Gastrocnemius medialis (tissue), 4 donors: ENCODE results near the gene PTPRF. TPM values are rescaled to one million over a fixed set of nuclear protein-coding genes. Genes with fewer than 3 reads are reported as not detected.
A peak's percentile ranks its signal among the peaks of the same experiment; 100 is the strongest.

Experiments used
- ATAC-seq, 2 donors: fragments of 150-250 bp; one replicate each; pipeline ENCODE4 v1.9.1; 2016
- DNase-seq, 2 donors: peaks; one replicate each; pipeline ENCODE4 v3.0.0-alpha.2; 2019
- H3K27ac ChIP-seq, 4 donors: fragments of 200-600 bp; sonication (generic); 1 replicate in 1 of 4; 2 replicates in 3 of 4; pipeline ENCODE4 v1.5.1; 2016 to 2018; ENCODE audit warnings: mild to moderate bottlenecking in 2 of 4, moderate library complexity in 1 of 4
- H3K27me3 ChIP-seq, 3 donors: fragments of 200-600 bp; sonication (generic) in 2 of 3; 1 replicate in 1 of 3; 2 replicates in 2 of 3; pipeline versions ENCODE4 v1.5.1 to v1.6.0; 2016 to 2019; ENCODE audit warnings: mild to moderate bottlenecking in 1 of 3, moderate library complexity in 1 of 3
- H3K36me3 ChIP-seq, 2 donors: fragments of 200-600 bp; sonication (generic) in 1 of 2; one replicate each; pipeline ENCODE4 v1.5.1; 2017 to 2018
- H3K4me1 ChIP-seq, 2 donors: fragments of 200-600 bp; sonication (generic) in 1 of 2; one replicate each; pipeline ENCODE4 v1.5.1; 2016 to 2017; ENCODE audit warnings: mild to moderate bottlenecking in 2 of 2
- H3K4me3 ChIP-seq, 4 donors: fragments of 200-600 bp; sonication (generic) in 3 of 4; 1 replicate in 1 of 4; 2 replicates in 3 of 4; pipeline ENCODE4 v1.5.1; 2016 to 2019; ENCODE audit warnings: mild to moderate bottlenecking in 2 of 4
- H3K9me3 ChIP-seq, 3 donors: fragments of 200-600 bp; sonication (generic) in 2 of 3; 1 replicate in 1 of 3; 2 replicates in 2 of 3; pipeline ENCODE4 v1.5.1; 2016 to 2019
- POLR2A ChIP-seq, 2 donors: fragments of 450-650 bp; IDR thresholded peaks; one replicate each; pipeline ENCODE4 v1.6.1; 2017; ENCODE audit warnings: antibody characterized with exemption in 2 of 2, mild to moderate bottlenecking in 2 of 2, moderate library complexity in 2 of 2
- in situ Hi-C, 4 donors: fragments of 200-750 bp; cut with MboI; loops; one replicate each; pipeline versions ENCODE4 v1.15.0 to v1.8.0; 2017; ENCODE audit warnings: low sequenced_read_pairs in 4 of 4
- intact Hi-C: fragments of 100-400 bp; cut with DNase I; formaldehyde crosslinking; loops from one replicate; pipeline ENCODE4 v1.15.1; 2023; ENCODE audit warnings: low total_unique reads
- total RNA-seq, 4 donors: library from RNA; depleted of rRNA; stranded (reverse); fragments of >200 nt; gene quantifications; one replicate each; pipeline versions ENCODE4 v1.1.0 to v1.2.3, GENCODE V29; 2016
- TF ChIP-seq, protein P1 (sequence below), 5 experiments: fragments of 450-650 bp in 3 of 5; fragments of 200-600 bp in 2 of 5; sonication (generic) in 2 of 5; IDR thresholded peaks in 4 of 5; conservative IDR thresholded peaks in 1 of 5; 1 replicate in 4 of 5; 2 replicates in 1 of 5; pipeline ENCODE4 v1.5.1; 2016 to 2019; ENCODE audit warnings: antibody characterized with exemption in 5 of 5, mild to moderate bottlenecking in 3 of 5, moderate library complexity in 3 of 5

Gene PTPRF
- total RNA-seq, 4 donors from 2014 or later: 1.8 to 2.6 (median 2.5) TPM

DNA sequence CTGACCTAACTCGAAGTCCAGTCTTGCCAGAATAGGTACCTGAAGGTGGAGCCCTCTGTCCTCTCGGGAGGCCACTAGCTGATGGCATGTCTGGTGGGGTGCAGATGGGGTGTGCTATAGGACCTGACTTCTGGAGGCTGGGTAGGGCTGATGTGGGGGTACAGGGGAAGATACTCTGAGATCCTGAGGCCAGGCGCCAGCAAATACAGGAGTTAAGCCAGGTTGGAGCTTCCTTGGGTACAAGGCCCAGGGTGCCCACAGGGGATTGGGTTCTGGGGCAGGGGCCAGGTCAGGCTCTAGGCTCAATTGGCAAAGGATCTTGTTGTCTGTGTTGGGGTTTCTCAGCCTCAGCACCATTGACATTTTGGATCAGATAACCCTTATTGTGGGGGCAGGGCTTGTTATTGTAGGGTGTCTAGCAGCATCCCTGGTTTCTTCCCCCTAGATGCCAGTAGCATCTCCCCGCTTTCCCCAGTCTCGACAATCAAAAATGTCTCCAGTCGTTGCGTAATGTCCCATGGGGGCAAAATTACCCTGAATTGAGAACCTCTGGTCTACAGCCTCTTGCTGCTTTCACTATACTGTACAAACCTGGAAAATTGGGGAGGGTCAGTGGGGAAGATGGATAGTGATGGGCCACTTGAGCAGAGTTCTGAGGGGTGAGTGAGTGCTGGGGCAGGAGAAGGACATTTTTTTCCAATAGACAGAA is 9.2 kb downstream of the PTPRF start:
- no peak overlapping the region for H3K27ac ChIP-seq
- TF ChIP-seq, protein P1, sequence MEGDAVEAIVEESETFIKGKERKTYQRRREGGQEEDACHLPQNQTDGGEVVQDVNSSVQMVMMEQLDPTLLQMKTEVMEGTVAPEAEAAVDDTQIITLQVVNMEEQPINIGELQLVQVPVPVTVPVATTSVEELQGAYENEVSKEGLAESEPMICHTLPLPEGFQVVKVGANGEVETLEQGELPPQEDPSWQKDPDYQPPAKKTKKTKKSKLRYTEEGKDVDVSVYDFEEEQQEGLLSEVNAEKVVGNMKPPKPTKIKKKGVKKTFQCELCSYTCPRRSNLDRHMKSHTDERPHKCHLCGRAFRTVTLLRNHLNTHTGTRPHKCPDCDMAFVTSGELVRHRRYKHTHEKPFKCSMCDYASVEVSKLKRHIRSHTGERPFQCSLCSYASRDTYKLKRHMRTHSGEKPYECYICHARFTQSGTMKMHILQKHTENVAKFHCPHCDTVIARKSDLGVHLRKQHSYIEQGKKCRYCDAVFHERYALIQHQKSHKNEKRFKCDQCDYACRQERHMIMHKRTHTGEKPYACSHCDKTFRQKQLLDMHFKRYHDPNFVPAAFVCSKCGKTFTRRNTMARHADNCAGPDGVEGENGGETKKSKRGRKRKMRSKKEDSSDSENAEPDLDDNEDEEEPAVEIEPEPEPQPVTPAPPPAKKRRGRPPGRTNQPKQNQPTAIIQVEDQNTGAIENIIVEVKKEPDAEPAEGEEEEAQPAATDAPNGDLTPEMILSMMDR (IDR thresholded peaks at IDR 0.05 in 4 of 5, conservative IDR thresholded peaks at IDR 0.05 in 1 of 5): no peak
- TF ChIP-seq POLR2A (IDR thresholded peaks at IDR 0.05): no peak
- in situ Hi-C loops (loop anchor here (25.0 kb wide), 3 partner anchors 397 to 522 kb away; partner anchors contain the start of genes ARTN (in 2 of the 4), IPO13 (in 2 of the 4) and SLC6A9 (in 2 of the 4)), intact Hi-C loops (no loop called here)
- no peak overlapping the region for H3K4me3 ChIP-seq
- H3K36me3 ChIP-seq: no peaks in the 10 kb centered on the region
- ATAC-seq (no peak), DNase-seq (no peak)
- H3K27me3 ChIP-seq: no peaks in the 10 kb centered on the region
- no peaks in the 10 kb centered on the region for H3K4me1 ChIP-seq
- H3K9me3 ChIP-seq: no peaks in the 10 kb centered on the region

- H3K27me3 ChIP-seq: no peaks in the 10 kb centered on the region
- TF ChIP-seq, protein P1 (IDR thresholded peaks at IDR 0.05 in 4 of 5, conservative IDR thresholded peaks at IDR 0.05 in 1 of 5): no peak
- TF ChIP-seq POLR2A (IDR thresholded peaks at IDR 0.05): no peak
- in situ Hi-C loops: loop anchor here (25.0 kb wide), 3 partner anchors 397 to 522 kb away; partner anchors contain the start of genes ARTN (in 2 of the 4), IPO13 (in 2 of the 4) and SLC6A9 (in 2 of the 4)
- intact Hi-C loops: no loop called here
- H3K4me1 ChIP-seq: no peaks in the 10 kb centered on the region
- no peaks in the 10 kb centered on the region for H3K36me3 ChIP-seq
- DNase-seq (no peak), ATAC-seq (no peak)
- no peak overlapping the region for H3K27ac ChIP-seq
- no peak overlapping the region for H3K4me3 ChIP-seq
- H3K9me3 ChIP-seq: no peaks in the 10 kb centered on the region
Observed at GRCh38 chr1:43540653-43541071, 10.0 kb downstream of the PTPRF start.

DNA sequence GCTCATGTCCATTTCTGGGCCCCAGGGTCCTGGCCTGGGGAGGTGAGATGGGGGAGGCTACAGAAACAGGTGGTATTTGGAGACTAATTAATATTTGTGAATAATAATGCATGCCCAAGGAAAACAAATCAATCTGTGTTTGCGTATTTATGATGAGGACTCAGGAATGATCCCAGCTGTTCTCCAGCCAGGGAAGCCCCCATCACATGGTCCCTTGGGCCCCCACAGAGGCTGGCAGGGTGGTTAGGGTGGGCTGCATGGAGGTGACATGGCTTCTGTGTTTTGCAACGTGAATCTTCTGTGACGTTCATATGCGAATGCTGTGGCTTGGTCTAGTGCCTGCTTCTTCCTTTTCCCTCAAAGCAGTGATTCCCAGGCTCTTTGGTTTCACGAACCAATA is 10.5 kb downstream of the PTPRF start:
- no peaks in the 10 kb centered on the region for H3K27me3 ChIP-seq
- H3K36me3 ChIP-seq: no peaks in the 10 kb centered on the region
- in situ Hi-C loops: loop anchor here (25.0 kb wide), 3 partner anchors 396 to 521 kb away; partner anchors contain the start of genes ARTN (in 2 of the 4), IPO13 (in 2 of the 4) and SLC6A9 (in 2 of the 4)
- H3K4me3 ChIP-seq: no peak overlapping the region
- no peak overlapping the region for H3K27ac ChIP-seq
- no peak for TF ChIP-seq POLR2A (IDR thresholded peaks at IDR 0.05)
- TF ChIP-seq, protein P1 (IDR thresholded peaks at IDR 0.05 in 4 of 5, conservative IDR thresholded peaks at IDR 0.05 in 1 of 5): no peak
- no peaks in the 10 kb centered on the region for H3K4me1 ChIP-seq
- intact Hi-C loops: no loop called here
- ATAC-seq (no peak), DNase-seq (no peak)
- H3K9me3 ChIP-seq: no peaks in the 10 kb centered on the region

DNA sequence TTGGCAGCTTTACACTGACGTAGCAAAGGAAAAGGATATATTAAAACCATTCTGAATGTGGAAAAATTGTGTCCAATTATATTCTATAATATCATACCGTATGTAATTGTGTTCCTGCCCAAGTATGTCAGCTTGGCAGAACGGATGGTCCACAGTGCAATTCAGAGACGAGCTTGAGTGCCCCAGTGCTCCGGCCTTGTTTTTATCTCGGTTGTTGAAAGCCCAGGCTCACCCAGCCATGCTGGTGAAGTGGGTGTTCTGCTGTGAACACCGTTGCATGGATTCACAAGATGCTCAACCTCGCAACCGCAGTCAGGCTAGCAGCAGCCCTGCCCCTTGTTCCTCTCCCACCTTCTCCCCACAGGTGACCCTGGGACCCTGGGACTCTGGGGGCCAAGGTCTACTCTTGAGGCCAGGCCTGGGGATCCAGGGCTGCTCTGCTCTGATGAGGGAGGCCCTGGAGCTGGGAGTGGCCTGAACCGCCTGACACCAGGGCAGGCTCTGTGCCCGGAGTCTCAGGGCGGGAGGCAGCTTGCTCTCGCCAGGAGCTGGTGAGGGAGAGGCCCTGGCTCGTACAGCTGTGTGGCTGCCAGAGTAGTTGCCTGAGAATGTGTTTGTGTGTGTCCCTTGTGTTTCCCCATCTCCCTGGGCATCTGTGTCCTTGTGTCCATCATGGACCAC is 11.2 kb downstream of the PTPRF start:
- TF ChIP-seq POLR2A (IDR thresholded peaks at IDR 0.05): no peak
- TF ChIP-seq, protein P1 (IDR thresholded peaks at IDR 0.05 in 4 of 5, conservative IDR thresholded peaks at IDR 0.05 in 1 of 5): no peak
- no peaks in the 10 kb centered on the region for H3K4me1 ChIP-seq
- peak overlapping the region in 3 of 4 donors; percentile 34 to 60 (median 52) for H3K27ac ChIP-seq
- intact Hi-C loops: loop anchor here (2.0 kb wide), 1 partner anchor 13 kb away; no protein-coding TSS in a partner anchor
- DNase-seq (peak; percentile 72 to 85), ATAC-seq (peak; percentile 72 to 86)
- no peaks in the 10 kb centered on the region for H3K9me3 ChIP-seq
- H3K27me3 ChIP-seq: no peaks in the 10 kb centered on the region
- H3K4me3 ChIP-seq: no peak overlapping the region
- no peaks in the 10 kb centered on the region for H3K36me3 ChIP-seq
- in situ Hi-C loops: loop anchor here (25.0 kb wide), 3 partner anchors 395 to 520 kb away; partner anchors contain the start of genes ARTN (in 2 of the 4), IPO13 (in 2 of the 4) and SLC6A9 (in 2 of the 4)
